K562 (cell line): ENCODE data around the gene CMBL. TPM values are rescaled to one million over a fixed set of nuclear protein-coding genes. Genes with fewer than 3 reads are reported as not detected.

Experiments used
- ATAC-seq: fragments of 200-7000 bp; cut with Tn5 transposase; 3 replicates; pipeline ENCODE4 v1.9.1; 2020; ENCODE audit warnings: moderate library complexity
- BruUV-seq: library from RNA; stranded (reverse); fragments of 400-500 nt; replicated peaks from 2 replicates; lab custom pipeline; 2021; lab: Mats Ljungman, UMichigan
- CTCF ChIA-PET: fragments of 300-600 bp; formaldehyde crosslinking; extraction: SDS; loops from one replicate; lab custom pipeline; 2021; ENCODE audit warnings: low intra/inter-chr PET ratio; lab: Yijun Ruan, JAX
- POLR2A ChIA-PET: fragments of 300-600, 350-650 bp; sonication (Branson Sonifier 250); formaldehyde crosslinking; extraction: SDS; loops from one replicate; lab custom pipeline; 2021; ENCODE audit warnings: antibody characterized with exemption, inconsistent platforms; lab: Yijun Ruan, JAX
- DNase-seq, 4 experiments: peaks; one replicate each; pipeline versions ENCODE4 v3.0.0 to v3.0.0-alpha.2; 2011 to 2018; ENCODE audit warnings: low spot score in 3 of 4, mixed read lengths in 3 of 4; ENCODE audit errors: extremely low read depth in 1 of 4
- FAIRE-seq: peaks from 2 replicates; lab custom pipeline; 2011; peaks lifted over from hg19 to GRCh38; lab: Jason Lieb, UNC
- H2AFZ ChIP-seq: 2 replicates; pipeline ENCODE4 v1.6.0; 2011; ENCODE audit warnings: low read depth, low read length, control low read depth, inconsistent platforms
- H3K27ac ChIP-seq: fragments of 200-600 bp; 3 replicates; pipeline ENCODE4 v1.8.0; 2011; ENCODE audit warnings: low read depth, mild to moderate bottlenecking, control low read depth, inconsistent platforms, low read length, moderate library complexity, mixed read lengths; ENCODE audit errors: extremely low read depth
- H3K27me3 ChIP-seq, 2 experiments: fragments of 300-600 bp in 1 of 2; 2 replicates in 1 of 2; 3 replicates in 1 of 2; pipeline versions ENCODE4 v1.6.0 to v1.8.0; 2011; ENCODE audit warnings: inconsistent platforms in 2 of 2, low read length in 2 of 2, mild to moderate bottlenecking in 1 of 2, mixed read lengths in 1 of 2, moderate library complexity in 1 of 2; ENCODE audit not compliant: control insufficient read depth in 2 of 2, insufficient read depth in 2 of 2
- H3K36me3 ChIP-seq: fragments of 300-600 bp; 3 replicates; pipeline ENCODE4 v1.8.0; 2011; ENCODE audit warnings: mild to moderate bottlenecking, low read length, inconsistent platforms; ENCODE audit not compliant: control insufficient read depth, insufficient read depth
- H3K4me1 ChIP-seq, 2 experiments: fragments of 200-600 bp in 1 of 2; replicated peaks in 1 of 2; 2 replicates in 1 of 2; 3 replicates in 1 of 2; pipeline versions ENCODE4 v1.5.1 to v1.8.0; 2011; ENCODE audit warnings: inconsistent platforms in 2 of 2, low read length in 2 of 2, mild to moderate bottlenecking in 1 of 2, mixed read lengths in 1 of 2, moderate library complexity in 1 of 2; ENCODE audit not compliant: control insufficient read depth in 2 of 2, insufficient read depth in 2 of 2
- H3K4me2 ChIP-seq: 2 replicates; pipeline ENCODE4 v1.6.1; 2011; ENCODE audit warnings: low read length, control low read depth, inconsistent platforms, mixed read lengths; ENCODE audit not compliant: insufficient read depth
- H3K4me3 ChIP-seq: fragments of 200-600 bp; sonication (generic), shearing (Covaris generic); 2 replicates; pipeline ENCODE4 v1.5.1; 2016; ENCODE audit warnings: control low read depth, inconsistent platforms
- H3K79me2 ChIP-seq: fragments of 200-600 bp; 3 replicates; pipeline ENCODE4 v1.8.0; 2011; ENCODE audit warnings: low read length, inconsistent platforms; ENCODE audit not compliant: control insufficient read depth, insufficient read depth
- H3K9ac ChIP-seq, 2 experiments: 2 replicates each; pipeline versions ENCODE4 v1.6.0 to v1.6.1; 2011; ENCODE audit warnings: low read depth in 2 of 2, low read length in 2 of 2, control low read depth in 1 of 2, inconsistent platforms in 1 of 2, mild to moderate bottlenecking in 1 of 2, mixed read lengths in 1 of 2; ENCODE audit not compliant: insufficient read depth in 1 of 2
- H3K9me1 ChIP-seq: one replicate; pipeline ENCODE4 v1.6.0; 2011; ENCODE audit warnings: inconsistent platforms, mild to moderate bottlenecking, low read length, moderate library complexity; ENCODE audit not compliant: control insufficient read depth, insufficient read depth
- H3K9me3 ChIP-seq: replicated peaks from 2 replicates; pipeline ENCODE4 v1.5.1; 2011; ENCODE audit warnings: low read depth, low read length, inconsistent platforms; ENCODE audit not compliant: control insufficient read depth, insufficient read depth
- H4K20me1 ChIP-seq: replicated peaks from 2 replicates; pipeline ENCODE4 v1.6.1; 2011; ENCODE audit warnings: low read length, inconsistent platforms, mixed read lengths; ENCODE audit not compliant: control insufficient read depth, insufficient read depth
- CBX1 ChIP-seq: sonication (generic); IDR thresholded peaks from 2 replicates; pipeline ENCODE4 v1.6.1; 2016; ENCODE audit warnings: antibody characterized with exemption, low read depth, mild to moderate bottlenecking
- JUND ChIP-seq, 2 experiments: IDR thresholded peaks; 2 replicates in 1 of 2; 3 replicates in 1 of 2; pipeline ENCODE4 v1.6.1; 2011; ENCODE audit warnings: borderline replicate concordance in 2 of 2, low read depth in 2 of 2, low read length in 2 of 2, improper control_type of control experiment in 1 of 2, missing biosample characterization in 1 of 2, missing genetic modification characterization in 1 of 2, missing genetic modification reagents in 1 of 2
- RBM22 ChIP-seq: fragments of 200-400 bp; formaldehyde crosslinking; IDR thresholded peaks from 2 replicates; pipeline ENCODE4 v1.6.1; 2018; ENCODE audit warnings: low read length, low read depth; ENCODE audit not compliant: poor library complexity, severe bottlenecking
- U2AF1 ChIP-seq: fragments of 200-400 bp; formaldehyde crosslinking; optimal IDR thresholded peaks from 2 replicates; pipeline ENCODE3; 2017; ENCODE audit warnings: mild to moderate bottlenecking, low read depth, low read length, moderate library complexity
- ZNF124 ChIP-seq: sonication (generic); formaldehyde crosslinking; IDR thresholded peaks from 2 replicates; pipeline ENCODE4 v1.8.1; 2022; ENCODE audit warnings: missing genetic modification reagents
- WGBS: fragments of 100-300 bp; shearing (Covaris generic); methylation state at CpG from one replicate; pipeline ENCODE4 v1.1.6; 2016; ENCODE audit warnings: low coverage, mixed read lengths; ENCODE audit not compliant: insufficient coverage; ENCODE audit errors: missing lambda C conversion rate; 5-methylcytosine and 5-hydroxymethylcytosine counted together
- in situ Hi-C: fragments of 300-500 bp; cut with MboI; formaldehyde crosslinking; loops from 4 replicates; pipeline ENCODE4 v1.15.0; 2018; ENCODE audit warnings: inconsistent platforms, mixed read lengths
- intact Hi-C: fragments of 100-400 bp; cut with micrococcal nuclease; formaldehyde crosslinking; loops from 2 replicates; pipeline ENCODE4 v1.14.2; 2022
- polyA plus RNA-seq, 8 experiments: library from polyadenylated mRNA; depleted of rRNA in 4 of 8; stranded (reverse) in 5 of 8; unstranded in 3 of 8; fragments of >200 nt; fragmentation: Nextera tagmentation in 2 of 8; fragmentation: Illumina TruSeq in 1 of 8; extraction: Ambion mirVana in 2 of 8; extraction: Trizol in 1 of 8; gene quantifications; 2 replicates each; pipeline versions ENCODE4 v1.2.1 to v1.2.3, GENCODE V29; 2011 to 2014; ENCODE audit warnings: inconsistent platforms in 1 of 8, missing spikeins in 1 of 8
- total RNA-seq, 7 experiments: library from RNA; depleted of rRNA in 6 of 7; stranded (reverse); fragments of >200 nt in 6 of 7; fragmentation: Illumina TruSeq in 2 of 7; extraction: Trizol in 2 of 7; gene quantifications; 2 replicates each; pipeline versions ENCODE4 v1.2.1 to v1.2.3, GENCODE V29; 2011 to 2021; ENCODE audit warnings: low replicate concordance in 1 of 7

CMBL gene
- total and polyA plus RNA-seq, 9 of the 15 experiments (the other 6 are each of a cell fraction or from before 2014, with no cell fraction given) = 22.6 to 192 (median 71.1) TPM

DNA sequence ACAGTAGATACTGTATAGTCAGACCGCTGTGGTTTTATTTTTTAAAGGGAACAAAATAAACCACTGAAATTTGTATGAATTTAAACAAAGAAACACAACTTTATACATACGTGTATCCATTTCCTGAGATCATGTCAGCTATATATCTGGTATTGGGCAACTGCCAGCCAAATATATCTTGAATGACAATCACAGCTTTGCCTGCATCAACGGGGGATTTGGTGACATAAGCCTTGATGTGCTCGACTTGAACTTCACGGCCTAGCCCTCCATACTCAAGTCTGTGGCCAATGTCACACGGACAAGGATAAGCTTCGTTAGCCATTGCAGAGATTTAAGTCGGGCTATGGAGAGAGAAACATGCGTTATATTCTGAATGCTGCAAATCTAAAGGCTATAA lies 17.3 kb downstream of the CMBL start:
- WGBS = 78% methylated on average over 9 of the region's 9 CpGs
- H3K9ac ChIP-seq = no peak overlapping the region
- H3K27ac ChIP-seq = no peak overlapping the region
- intact Hi-C loops = loop anchor here (5.0 kb wide), 1 partner anchor 62 kb away; the partner anchor contains the start of gene MARCHF6
- peaks cover 45 to 46% of the 10 kb centered on the region in 2 experiments for H3K4me1 ChIP-seq
- H3K4me2 ChIP-seq = no peak overlapping the region
- H3K9me1 ChIP-seq = no peaks in the 10 kb centered on the region
- in situ Hi-C loops = no loop called here
- peaks cover 78% of the 10 kb centered on the region for H3K36me3 ChIP-seq
- H3K79me2 ChIP-seq = peaks cover 56% of the 10 kb centered on the region
- CTCF ChIA-PET = no interaction called here
- no peak overlapping the region for H2AFZ ChIP-seq
- TF ChIP-seq U2AF1 (no peak), CBX1 (no peak), RBM22 (no peak), JUND (IDR thresholded peaks at IDR 0.05; ENCODE audit: borderline replicate concordance, low read depth, low read length) (no peak), JUND (tag; IDR thresholded peaks at IDR 0.05; ENCODE audit: borderline replicate concordance, low read depth, low read length) (no peak), ZNF124 (CRISPR knock-in tag) (no peak)
- FAIRE-seq = no peak
- DNase-seq = no peak
- H4K20me1 ChIP-seq = no peaks in the 10 kb centered on the region
- H3K9me3 ChIP-seq = peaks cover under 1% of the 10 kb centered on the region; the same call in 1 of the 2 replicates
- no peak overlapping the region for H3K4me3 ChIP-seq
- POLR2A ChIA-PET = interaction anchor here (0.8 kb wide), 1 partner anchor 19 kb away, joined by 3 read pairs; no protein-coding TSS in a partner anchor
- no peak for ATAC-seq
- H3K27me3 ChIP-seq = no peaks in the 10 kb centered on the region
- BruUV-seq = no TSS peak
